Lower lobe of right lung (tissue), 2 donors: ENCODE measurements around the gene OR5H6. TPM values are rescaled to one million over a fixed set of nuclear protein-coding genes. Genes with fewer than 3 reads are reported as not detected.

ENCODE experiments used
- ATAC-seq, 2 donors: fragments of 200-7000 bp; cut with Tn5 transposase; one replicate each; pipeline ENCODE4 v1.9.1; 2020 to 2022; ENCODE audit warnings: mild to moderate bottlenecking in 2 of 2, moderate library complexity in 2 of 2
- DNase-seq: peaks from one replicate; pipeline ENCODE4 v3.0.0-alpha.2; 2020
- H3K27ac ChIP-seq: fragments of 200-600 bp; one replicate; pipeline ENCODE4 v1.8.0; 2022
- H3K27me3 ChIP-seq: fragments of 200-600 bp; one replicate; pipeline ENCODE4 v1.8.0; 2022; ENCODE audit warnings: low read depth
- H3K36me3 ChIP-seq: fragments of 200-600 bp; one replicate; pipeline ENCODE4 v1.8.0; 2022; ENCODE audit warnings: mild to moderate bottlenecking
- H3K4me1 ChIP-seq: fragments of 200-600 bp; one replicate; pipeline ENCODE4 v1.8.0; 2022
- H3K4me3 ChIP-seq: fragments of 200-600 bp; one replicate; pipeline ENCODE4 v1.8.0; 2022; ENCODE audit warnings: mild to moderate bottlenecking
- H3K9me3 ChIP-seq: fragments of 200-600 bp; one replicate; pipeline ENCODE4 v1.8.0; 2022
- intact Hi-C: fragments of 100-400 bp; cut with DNase I; formaldehyde crosslinking; loops from one replicate; pipeline ENCODE4 v1.11.0; 2022
- total RNA-seq: library from RNA; stranded (reverse); fragmentation: NEBNext Ultra II Directional; extraction: Animal tissue kit (Norgen Biotek cat#: 25700); gene quantifications from one replicate; pipeline ENCODE4 v1.2.1, GENCODE V29; 2021
- TF ChIP-seq, protein P1 (sequence below): fragments of 200-600 bp; IDR thresholded peaks from one replicate; pipeline ENCODE4 v1.8.0; 2022; ENCODE audit warnings: antibody characterized with exemption, mild to moderate bottlenecking
- donor health status: DM: no; HTN: yes; CAD: no; lungs with severe emphysema.

Gene OR5H6
- total RNA-seq, 1 donor from 2014 or later = not detected

DNA sequence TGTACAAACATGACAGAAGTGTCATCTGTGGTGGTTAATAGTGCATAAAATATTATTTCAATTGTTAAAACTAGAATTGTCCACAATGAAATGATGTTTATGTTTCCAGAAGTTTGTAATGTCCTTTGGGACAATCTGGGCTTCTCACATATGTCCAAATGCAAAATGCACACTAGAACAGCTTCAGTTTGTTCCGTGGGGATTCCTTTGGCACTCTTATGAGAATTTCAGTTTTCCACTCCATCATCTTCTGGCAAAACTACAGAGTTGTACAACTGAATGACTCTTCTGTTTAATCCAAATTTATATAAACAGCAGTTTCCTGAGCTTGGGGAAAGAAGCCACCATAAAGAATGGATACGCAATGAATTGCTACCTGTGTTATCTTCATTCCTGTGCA lies 2.0 kb upstream of the OR5H6 start:
- H3K27me3 ChIP-seq = no peaks in the 10 kb centered on the region
- H3K27ac ChIP-seq = no peak overlapping the region
- H3K4me1 ChIP-seq = no peaks in the 10 kb centered on the region
- intact Hi-C loops = no loop called here
- TF ChIP-seq, protein P1, sequence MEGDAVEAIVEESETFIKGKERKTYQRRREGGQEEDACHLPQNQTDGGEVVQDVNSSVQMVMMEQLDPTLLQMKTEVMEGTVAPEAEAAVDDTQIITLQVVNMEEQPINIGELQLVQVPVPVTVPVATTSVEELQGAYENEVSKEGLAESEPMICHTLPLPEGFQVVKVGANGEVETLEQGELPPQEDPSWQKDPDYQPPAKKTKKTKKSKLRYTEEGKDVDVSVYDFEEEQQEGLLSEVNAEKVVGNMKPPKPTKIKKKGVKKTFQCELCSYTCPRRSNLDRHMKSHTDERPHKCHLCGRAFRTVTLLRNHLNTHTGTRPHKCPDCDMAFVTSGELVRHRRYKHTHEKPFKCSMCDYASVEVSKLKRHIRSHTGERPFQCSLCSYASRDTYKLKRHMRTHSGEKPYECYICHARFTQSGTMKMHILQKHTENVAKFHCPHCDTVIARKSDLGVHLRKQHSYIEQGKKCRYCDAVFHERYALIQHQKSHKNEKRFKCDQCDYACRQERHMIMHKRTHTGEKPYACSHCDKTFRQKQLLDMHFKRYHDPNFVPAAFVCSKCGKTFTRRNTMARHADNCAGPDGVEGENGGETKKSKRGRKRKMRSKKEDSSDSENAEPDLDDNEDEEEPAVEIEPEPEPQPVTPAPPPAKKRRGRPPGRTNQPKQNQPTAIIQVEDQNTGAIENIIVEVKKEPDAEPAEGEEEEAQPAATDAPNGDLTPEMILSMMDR = no peak
- H3K4me3 ChIP-seq = no peak overlapping the region
- no peaks in the 10 kb centered on the region for H3K9me3 ChIP-seq
- DNase-seq (no peak), ATAC-seq (no peak)
- no peaks in the 10 kb centered on the region for H3K36me3 ChIP-seq

DNA sequence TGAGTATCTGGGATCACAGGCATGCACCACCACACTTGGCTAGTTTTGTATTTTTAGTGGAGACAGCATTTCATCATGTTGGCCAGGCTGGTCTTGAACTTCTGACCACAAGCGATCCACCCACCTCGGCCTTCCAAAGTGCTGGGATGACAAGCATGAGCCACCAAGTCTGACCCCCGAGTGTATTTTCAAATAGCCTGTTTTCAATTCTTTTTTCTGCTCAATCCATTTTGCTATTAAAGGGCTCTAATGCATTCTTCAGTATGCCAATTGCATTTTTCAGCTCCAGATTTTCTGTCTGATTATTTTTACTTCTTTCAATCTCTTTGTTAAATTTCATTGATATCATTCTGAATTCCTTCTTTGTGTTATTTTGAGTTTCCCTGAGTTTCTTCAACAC lies 5.8 kb downstream of the OR5H6 start:
- no peaks in the 10 kb centered on the region for H3K36me3 ChIP-seq
- DNase-seq (no peak), ATAC-seq (no peak)
- H3K27ac ChIP-seq = no peak overlapping the region
- TF ChIP-seq, protein P1 = no peak
- no peaks in the 10 kb centered on the region for H3K27me3 ChIP-seq
- intact Hi-C loops = no loop called here
- H3K4me3 ChIP-seq = no peak overlapping the region
- H3K4me1 ChIP-seq = no peaks in the 10 kb centered on the region
- H3K9me3 ChIP-seq = peaks cover 9% of the 10 kb centered on the region

DNA sequence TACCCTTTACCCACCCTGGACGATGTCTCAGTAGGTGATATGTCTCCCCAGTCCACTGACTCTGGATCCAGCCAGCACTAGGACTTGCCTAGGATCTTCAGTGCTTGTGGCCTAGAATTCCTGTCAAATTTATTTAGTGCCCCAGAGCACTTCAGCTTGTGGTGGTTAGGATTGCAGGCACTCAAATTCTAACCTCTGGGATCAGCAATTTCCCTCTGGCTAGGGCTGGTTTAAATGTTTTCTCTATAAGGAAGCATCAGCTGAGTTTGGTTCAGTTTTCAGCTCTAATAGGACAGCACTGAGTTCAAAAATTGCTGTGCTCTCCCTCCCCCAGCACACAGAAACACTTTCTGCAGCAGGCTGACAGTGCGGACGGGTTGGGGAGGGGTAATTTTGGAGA lies 8.1 kb downstream of the OR5H6 start:
- no peak for ATAC-seq

DNA sequence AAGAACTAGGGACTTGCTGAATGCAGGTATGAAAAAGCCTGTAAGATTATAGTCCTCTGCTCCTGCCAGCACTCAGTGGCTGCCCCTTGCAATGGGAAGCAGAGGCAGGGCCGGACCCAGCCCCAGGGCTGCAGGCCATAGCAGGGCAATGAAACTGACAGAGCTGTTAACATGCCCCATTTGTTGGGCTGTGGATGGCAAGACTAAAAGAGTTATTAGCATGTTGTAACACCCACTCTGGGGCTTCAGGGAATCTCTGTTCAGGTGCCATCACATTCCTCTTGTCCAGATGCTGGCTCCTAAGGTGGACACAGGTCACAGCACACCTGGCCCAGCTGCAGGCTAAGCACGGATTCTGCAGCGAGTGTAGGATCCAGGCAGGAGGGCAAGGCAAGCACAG lies 10.9 kb downstream of the OR5H6 start:
- intact Hi-C loops = no loop called here
- H3K4me3 ChIP-seq = no peak overlapping the region
- H3K36me3 ChIP-seq = no peaks in the 10 kb centered on the region
- H3K4me1 ChIP-seq = no peaks in the 10 kb centered on the region
- no peak overlapping the region for H3K27ac ChIP-seq
- peaks cover 5% of the 10 kb centered on the region for H3K9me3 ChIP-seq
- no peaks in the 10 kb centered on the region for H3K27me3 ChIP-seq
- no peak for DNase-seq
- TF ChIP-seq, protein P1 = no peak
- no peak for ATAC-seq

More for the DNA sequence above, 8.1 kb downstream of the OR5H6 start:
- Histone ChIP-seq H3K36me3 (no peaks in the 10 kb centered on the region), H3K4me3 (no peak overlapping the region), H3K9me3 (peaks cover 9% of the 10 kb centered on the region), H3K27ac (no peak overlapping the region), H3K4me1 (no peaks in the 10 kb centered on the region), H3K27me3 (no peaks in the 10 kb centered on the region)
- TF ChIP-seq, protein P1 = no peak
- intact Hi-C loops = no loop called here
- no peak for DNase-seq

DNA sequence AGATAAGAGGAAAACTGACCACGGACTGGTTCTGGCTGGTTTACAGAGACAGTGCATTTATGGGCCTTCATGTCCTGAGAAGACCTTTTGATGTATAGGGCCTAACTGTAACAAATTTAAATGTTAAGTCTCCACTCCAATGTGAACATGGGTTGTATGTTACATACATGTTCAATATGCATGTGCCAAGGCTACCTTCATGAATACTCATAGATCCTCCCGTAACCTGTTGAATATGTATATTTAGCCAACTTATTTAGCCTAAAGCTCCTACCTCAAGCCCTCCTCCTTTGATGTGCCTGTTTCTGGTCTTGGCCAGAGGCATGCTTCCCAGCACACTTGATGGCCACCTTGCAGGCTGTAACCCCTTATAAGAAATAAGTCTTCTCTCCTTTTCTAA lies 18.2 kb downstream of the OR5H6 start, which contains the start of gene OR5H2:
OR5H2 (plus strand) TSS at position 301 of the 400 bp plus-strand sequence. CDS start 398 bp downstream, outside the sequence.
- DNase-seq (no peak), ATAC-seq (no peak)

More for the DNA sequence above, 18.2 kb downstream of the OR5H6 start, which contains the start of gene OR5H2:
- H3K4me1 ChIP-seq = no peaks in the 10 kb centered on the region
- H3K27ac ChIP-seq = no peak within 1 kb of the TSS
- no peaks in the 10 kb centered on the region for H3K9me3 ChIP-seq
- intact Hi-C loops = no loop called here
- no peaks in the 10 kb centered on the region for H3K36me3 ChIP-seq
- TF ChIP-seq, protein P1 = no peak
- no peak within 1 kb of the TSS for H3K4me3 ChIP-seq
- no peaks in the 10 kb centered on the region for H3K27me3 ChIP-seq
